T47D (cell line): ENCODE results near the gene CRISPLD2.

ENCODE experiments used
- DNase-seq, 2 experiments: peaks; one replicate each; pipeline versions ENCODE4 v3.0.0 to v3.0.0-alpha.2; 2011 to 2012; ENCODE audit warnings: low read depth in 1 of 2, low spot score in 1 of 2
- JUND ChIP-seq: IDR thresholded peaks from 2 replicates; pipeline ENCODE4 v1.6.1; 2012; ENCODE audit warnings: low read depth
- in situ Hi-C: cut with HindIII; loops from 2 replicates; pipeline ENCODE4 v1.10.0; 2016; ENCODE audit warnings: low sequenced_read_pairs, low pct_unique_long_range_greater_than_20kb

CRISPLD2 gene

DNA sequence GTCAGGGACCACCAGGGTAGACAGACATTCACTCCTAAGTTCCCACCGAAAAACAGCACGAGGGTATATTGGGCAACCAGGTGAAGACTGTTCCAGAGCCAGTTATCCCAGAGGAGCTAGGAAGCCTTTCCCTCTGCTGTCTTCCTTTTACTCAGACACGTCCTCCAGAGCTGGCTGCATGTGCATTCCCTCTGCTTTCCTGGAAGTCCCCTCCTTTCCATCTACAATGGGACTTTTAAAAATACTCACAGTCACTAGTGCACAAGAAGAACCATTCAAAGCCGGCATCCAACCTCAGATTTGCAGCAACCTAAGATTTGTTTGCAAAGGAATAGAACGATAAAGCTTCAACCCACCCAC lies 32.5 kb upstream of the CRISPLD2 start:
- no peak for DNase-seq
- TF ChIP-seq JUND: no peak
- in situ Hi-C loops: no loop called here

DNA sequence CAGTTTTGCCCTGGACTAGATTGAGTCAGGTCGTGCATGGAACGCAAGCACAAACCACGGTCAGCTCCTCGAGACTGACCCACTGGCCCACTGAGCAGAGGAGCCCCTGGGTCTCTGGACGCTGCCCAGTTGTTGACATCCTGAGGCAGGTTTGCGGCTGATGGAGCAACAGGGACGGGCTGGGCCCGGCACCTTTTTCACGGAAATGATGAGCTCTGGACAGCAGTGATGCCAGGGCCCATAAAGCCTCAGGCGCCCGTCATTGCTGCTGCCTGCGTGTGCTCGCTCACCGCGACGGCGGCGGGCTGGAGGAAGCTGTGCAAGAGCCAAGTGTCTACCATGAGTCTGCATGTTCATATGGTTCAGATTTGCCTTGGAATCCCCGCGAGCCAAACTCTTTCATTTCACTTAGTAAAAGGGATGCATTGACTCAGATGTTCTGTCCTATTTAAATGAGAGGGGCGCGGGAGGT lies 30.8 kb upstream of the CRISPLD2 start:
- in situ Hi-C loops: no loop called here
- DNase-seq: no peak
- no peak for TF ChIP-seq JUND

DNA sequence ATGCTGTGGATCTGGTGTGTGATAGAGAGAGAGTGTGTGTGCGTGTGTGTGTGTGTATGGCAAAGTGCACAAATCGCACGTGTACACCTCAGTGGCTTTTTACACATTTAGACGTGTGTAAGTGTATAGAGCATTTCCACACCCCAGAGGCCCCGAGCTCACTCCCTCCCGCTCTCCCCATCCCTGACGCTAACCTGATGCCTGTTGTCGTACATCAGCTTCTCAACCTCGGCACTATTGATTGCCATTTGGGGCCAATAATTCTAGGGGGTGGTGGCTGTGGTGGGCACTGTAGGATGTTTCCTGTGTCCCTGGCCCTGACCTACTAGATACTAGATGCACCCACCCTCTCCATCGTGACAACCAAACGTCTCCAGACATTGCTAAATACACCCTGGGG lies 30.4 kb upstream of the CRISPLD2 start:
- no peak for TF ChIP-seq JUND
- DNase-seq: no peak
- in situ Hi-C loops: no loop called here

DNA sequence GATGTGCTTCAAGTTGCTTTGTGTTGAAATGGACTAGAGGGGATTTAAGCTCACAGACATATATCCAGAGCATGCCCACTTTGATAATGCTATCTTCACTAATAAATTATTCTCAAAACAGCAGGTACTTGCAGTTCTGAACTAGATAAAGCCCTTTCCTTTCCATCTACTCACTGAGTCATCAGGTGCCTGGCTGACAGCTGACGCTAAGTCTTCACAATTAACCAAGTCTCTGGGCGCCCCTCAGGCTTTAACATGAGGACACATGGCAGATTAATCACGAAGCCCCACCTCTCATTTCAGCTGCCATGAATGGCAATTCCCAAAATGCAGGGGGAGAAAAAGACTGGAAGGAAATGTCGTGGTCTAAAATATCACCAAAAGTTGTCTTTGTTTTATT lies 29.5 kb upstream of the CRISPLD2 start:
- no peak for DNase-seq
- no peak for TF ChIP-seq JUND
- in situ Hi-C loops: no loop called here

DNA sequence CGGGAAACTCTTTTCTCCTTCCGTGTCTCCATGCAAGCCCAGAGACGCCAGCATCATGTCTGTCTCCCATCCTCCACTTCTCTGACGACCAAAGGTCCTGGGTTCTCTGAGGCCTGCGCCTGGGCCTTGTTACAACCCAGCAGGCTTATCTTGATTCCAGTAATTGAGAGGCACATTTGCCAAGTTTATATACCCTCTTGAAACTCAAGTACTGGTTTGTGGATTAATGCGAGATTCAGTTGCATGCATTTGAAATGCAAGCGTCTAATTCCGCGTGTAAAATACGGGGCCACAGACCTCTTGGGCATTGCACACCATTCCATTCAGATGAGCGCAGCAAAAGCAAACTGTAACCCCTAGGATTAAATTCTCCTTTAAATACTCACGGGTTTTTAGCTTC lies 28.7 kb upstream of the CRISPLD2 start:
- in situ Hi-C loops: no loop called here
- no peak for TF ChIP-seq JUND
- no peak for DNase-seq

DNA sequence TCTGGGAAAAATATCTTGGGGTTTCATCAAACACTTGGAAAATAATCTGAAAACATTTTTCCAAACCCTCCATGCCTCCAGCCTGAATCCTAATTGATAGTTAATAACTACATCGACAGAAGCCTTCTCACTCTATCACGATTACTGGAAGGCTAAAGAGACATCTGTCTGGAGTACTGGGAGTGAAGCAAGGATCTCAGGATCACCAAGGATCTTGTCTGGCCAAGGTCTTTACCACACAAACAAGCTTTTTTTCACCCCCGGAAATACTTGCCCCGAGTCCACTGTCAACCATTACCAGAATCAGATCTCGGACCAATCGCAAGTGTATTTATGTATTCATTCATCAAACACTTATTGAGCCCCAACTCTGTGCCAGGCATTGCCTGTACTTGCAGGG lies 28.3 kb upstream of the CRISPLD2 start:
- in situ Hi-C loops: no loop called here
- no peak for DNase-seq
- TF ChIP-seq JUND: no peak

DNA sequence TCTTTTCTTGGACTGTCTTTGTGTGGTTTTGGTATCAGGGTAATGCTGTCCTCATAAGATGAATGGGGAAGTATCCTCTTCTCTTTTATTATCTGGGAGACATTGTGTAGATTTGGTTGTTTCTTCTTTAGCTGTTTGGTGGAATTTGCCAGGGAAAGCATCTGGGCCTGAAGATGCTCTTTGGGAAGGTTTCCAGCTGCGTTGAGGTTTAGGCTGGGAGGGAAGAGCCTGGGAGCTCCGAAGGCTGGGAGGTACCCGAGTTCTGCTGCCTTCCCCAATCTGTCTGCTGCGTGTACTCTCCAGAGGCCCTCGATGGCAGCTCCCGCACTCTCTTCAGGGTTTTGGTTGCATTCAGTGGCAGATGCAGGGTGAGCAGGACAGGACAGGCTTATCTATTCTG lies 25.6 kb upstream of the CRISPLD2 start:
- in situ Hi-C loops: no loop called here
- no peak for DNase-seq
- TF ChIP-seq JUND: no peak

DNA sequence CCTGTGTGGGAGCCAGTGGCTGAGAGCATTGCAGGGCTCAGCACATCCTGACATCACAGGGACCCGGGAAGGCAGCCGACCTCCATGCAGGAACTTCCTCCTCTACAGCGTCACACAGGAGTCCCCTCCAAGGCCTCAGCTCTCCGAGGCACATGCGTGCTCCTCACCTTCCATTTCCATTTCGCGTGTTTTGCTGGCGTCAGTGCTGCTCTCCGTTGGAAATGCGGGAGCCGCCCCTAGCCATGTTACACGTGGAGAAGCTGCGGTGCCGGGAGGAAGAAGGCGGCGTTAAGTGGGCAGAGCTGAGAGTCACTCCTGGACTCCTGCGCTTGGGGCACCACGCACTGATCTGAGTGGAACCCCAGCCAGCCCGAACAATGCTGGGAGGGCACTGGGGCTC lies 25.2 kb upstream of the CRISPLD2 start:
- no peak for TF ChIP-seq JUND
- no peak for DNase-seq
- in situ Hi-C loops: no loop called here

DNA sequence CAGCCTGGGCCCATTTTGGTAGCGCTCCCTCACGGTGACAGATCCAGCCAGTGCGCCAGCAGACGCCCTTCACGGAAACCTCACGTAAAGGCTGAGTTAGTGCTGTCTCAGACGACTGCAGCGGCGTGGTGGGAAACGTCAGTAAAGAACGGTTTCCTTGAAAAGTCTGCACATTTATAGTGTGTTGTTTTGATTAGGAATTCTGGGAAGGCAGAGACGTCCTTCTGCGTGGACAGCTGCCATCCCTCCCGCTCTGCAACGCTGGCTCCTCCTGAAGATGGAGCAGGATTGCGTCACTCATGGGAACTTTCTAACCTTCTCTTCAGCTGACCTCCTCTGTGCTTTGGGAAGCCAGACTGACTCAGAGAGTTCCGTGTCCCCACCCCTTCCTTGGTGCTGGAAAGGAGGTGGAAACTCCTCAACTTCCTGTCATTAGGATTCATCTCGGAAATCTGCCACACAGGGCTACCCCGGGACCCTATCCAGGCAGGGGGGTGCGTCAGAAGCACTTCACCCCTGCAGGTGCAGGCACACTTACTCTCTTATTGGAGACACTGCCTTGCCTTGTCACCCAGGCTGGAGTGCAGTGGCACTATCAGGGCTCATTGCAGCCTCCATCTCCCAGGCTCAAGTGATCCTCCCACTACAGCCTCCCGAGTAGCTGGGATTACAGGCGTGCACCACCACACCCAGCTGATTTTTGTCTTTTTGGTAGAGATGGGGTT lies 24.3 kb upstream of the CRISPLD2 start:
- in situ Hi-C loops: no loop called here
- no peak for TF ChIP-seq JUND
- DNase-seq: no peak

DNA sequence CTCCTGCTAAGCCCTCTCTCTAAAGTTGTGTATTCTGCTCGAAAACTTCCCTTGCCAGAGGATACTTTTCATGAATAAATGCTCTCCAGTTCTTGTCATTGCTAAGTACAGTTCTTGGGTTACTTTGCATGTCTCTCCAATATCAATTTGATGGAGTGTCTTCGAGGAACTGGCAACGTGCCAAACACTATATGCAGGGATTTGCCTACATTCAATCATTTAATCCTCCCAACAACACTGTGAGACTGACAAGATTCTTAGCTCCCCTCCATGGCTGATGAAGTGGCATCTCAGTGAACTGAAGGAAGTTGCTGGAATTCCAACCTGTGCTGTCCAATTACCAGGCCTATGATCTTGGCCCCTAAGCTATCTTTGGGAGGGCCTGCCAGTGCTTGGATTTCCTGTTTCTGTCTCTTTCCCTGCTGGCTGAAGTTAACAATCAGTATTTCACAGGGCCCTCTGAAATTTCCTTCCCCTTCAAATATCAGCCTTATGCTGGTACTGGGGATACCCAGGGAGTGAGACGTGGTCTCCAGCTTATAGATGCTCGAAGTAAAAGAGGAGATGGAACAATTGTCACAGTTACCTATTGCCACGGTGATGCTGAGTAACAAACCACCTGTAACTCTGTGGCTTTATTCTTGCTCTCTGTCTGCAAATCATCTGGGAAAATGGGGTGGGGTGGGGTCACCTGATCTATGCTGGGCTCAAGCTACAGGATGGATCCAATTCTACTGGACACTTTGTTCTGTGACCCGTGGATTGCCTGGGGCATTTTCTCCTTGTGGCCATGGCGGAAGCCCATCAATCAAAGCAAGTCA lies 19.4 kb upstream of the CRISPLD2 start:
- no peak for DNase-seq
- in situ Hi-C loops: no loop called here

DNA sequence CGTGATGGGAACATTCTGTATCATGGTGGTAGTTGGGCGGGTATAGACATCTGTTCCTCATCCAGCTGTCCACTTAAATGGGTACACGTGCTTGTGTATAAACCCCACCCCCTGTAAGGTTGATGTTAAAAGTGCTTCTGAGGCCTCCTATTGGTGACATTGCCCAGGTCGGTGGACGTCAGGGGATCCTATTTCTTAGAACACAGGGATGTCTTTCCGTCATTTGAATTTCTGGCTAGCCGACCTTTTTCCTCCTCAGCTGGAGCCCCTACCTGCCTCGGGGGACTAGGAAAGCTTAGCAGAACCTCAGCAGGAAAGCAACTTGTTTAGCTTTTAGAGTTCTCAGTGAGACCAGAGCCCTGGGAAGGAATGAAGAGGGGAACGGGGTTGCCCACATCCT lies 16.6 kb upstream of the CRISPLD2 start:
- DNase-seq: no peak
- no peak for TF ChIP-seq JUND
- in situ Hi-C loops: no loop called here

More for the DNA sequence above, 19.4 kb upstream of the CRISPLD2 start:
- TF ChIP-seq JUND: no peak

DNA sequence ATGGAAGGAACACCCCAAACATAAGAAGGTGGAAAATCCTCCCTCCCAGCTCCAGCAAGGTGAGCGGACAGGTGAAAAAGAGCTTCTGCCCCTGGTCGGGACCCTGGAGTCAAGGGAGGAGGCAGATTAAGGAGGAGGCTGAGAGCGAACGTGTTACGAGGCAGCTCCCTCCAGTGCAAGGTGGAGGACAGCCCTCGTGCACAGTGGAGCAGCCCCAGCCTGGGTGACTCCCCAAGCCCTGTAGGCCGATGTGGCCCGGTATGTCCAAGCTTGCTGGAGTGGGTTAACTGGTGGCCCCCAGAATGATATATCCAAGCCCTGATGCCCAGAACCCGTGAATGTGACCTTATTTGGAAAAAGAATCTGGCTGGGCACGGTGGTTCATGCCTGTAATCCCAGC lies 15.5 kb upstream of the CRISPLD2 start:
- no peak for DNase-seq
- no peak for TF ChIP-seq JUND
- in situ Hi-C loops: no loop called here

DNA sequence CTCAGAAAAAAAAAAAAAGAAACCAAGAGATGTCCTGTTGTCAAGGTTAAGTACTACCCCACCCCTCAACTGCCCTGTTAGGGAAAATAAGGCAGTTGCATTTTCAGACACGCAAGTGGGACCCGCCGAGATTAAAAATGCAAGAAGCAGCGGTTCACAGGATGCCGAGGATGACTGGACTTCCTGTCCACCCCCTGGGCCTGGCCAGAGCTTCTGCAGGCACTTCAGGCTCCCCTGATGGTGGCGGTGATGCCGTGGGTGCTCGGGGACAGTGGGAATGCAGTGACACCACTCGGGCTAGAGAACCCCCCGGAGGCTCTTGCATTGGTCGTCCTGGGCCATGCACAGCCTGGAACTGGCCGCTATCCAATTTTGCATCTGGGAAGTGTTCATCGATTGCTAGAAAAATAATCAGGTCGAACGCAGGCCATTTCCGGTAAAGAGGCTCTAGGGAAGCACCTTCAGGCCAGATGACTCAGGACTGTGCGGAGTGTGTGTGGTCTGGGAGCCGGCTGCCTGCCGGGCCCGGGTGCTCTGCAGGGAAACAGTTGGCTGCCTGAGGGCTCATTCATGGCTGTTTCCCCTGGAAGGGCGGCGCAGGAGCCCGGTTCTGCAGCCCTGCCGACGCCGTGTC lies 13.4 kb upstream of the CRISPLD2 start:
- peak; percentile 45 to 61 for DNase-seq
- in situ Hi-C loops: no loop called here
- no peak for TF ChIP-seq JUND
